ENCODE results near the gene SLC23A1.

- TF ChIP-seq EZH2phosphoT487 (IDR thresholded peaks at IDR 0.05; ENCODE audit: low read depth, severe bottlenecking, unreplicated experiment) (no peak), CTCF (IDR thresholded peaks at IDR 0.05; ENCODE audit: poor library complexity) (peak; percentile 55)
Measured at GRCh38 chr5:139392678-139393496, 9.8 kb upstream of the SLC23A1 start.
